Aorta (tissue), 5 donors: ENCODE measurements around the gene MRPS35. TPM values are rescaled to one million over a fixed set of nuclear protein-coding genes. Genes with fewer than 3 reads are reported as not detected.

ENCODE experiments used
- ATAC-seq: fragments of 200-7000 bp; cut with Tn5 transposase; one replicate; pipeline ENCODE4 v1.9.1; 2022; ENCODE audit warnings: moderate library complexity; ENCODE audit not compliant: low FRiP score
- DNase-seq, 2 donors: peaks; one replicate each; pipeline ENCODE4 v3.0.0-alpha.2; 2020
- H3K27ac ChIP-seq, 2 donors: one replicate each; pipeline ENCODE4 v1.5.1; 2013; ENCODE audit warnings: low read length in 2 of 2, mild to moderate bottlenecking in 2 of 2, moderate library complexity in 2 of 2, control low read depth in 1 of 2, inconsistent platforms in 1 of 2, low read depth in 1 of 2
- H3K27me3 ChIP-seq, 2 donors: one replicate each; pipeline ENCODE4 v1.6.1; 2013; ENCODE audit warnings: control low read depth in 1 of 2, low read length in 1 of 2, mild to moderate bottlenecking in 1 of 2, moderate library complexity in 1 of 2; ENCODE audit not compliant: insufficient read depth in 2 of 2, control insufficient read depth in 1 of 2
- H3K36me3 ChIP-seq, 2 donors: one replicate each; pipeline ENCODE4 v1.6.1; 2013; ENCODE audit warnings: control low read depth in 1 of 2, low read length in 1 of 2, mild to moderate bottlenecking in 1 of 2; ENCODE audit not compliant: insufficient read depth in 2 of 2, control insufficient read depth in 1 of 2
- H3K4me1 ChIP-seq, 2 donors: one replicate each; pipeline ENCODE4 v1.6.1; 2013; ENCODE audit warnings: low read length in 2 of 2, control low read depth in 1 of 2, mild to moderate bottlenecking in 1 of 2, moderate library complexity in 1 of 2; ENCODE audit not compliant: insufficient read depth in 2 of 2, control insufficient read depth in 1 of 2
- H3K4me3 ChIP-seq, 2 donors: one replicate each; pipeline ENCODE4 v1.5.1; 2013; ENCODE audit warnings: low read length in 2 of 2, control low read depth in 1 of 2, mild to moderate bottlenecking in 1 of 2
- H3K9me3 ChIP-seq: one replicate; pipeline ENCODE4 v1.6.1; 2013; ENCODE audit warnings: mild to moderate bottlenecking, low read length; ENCODE audit not compliant: control insufficient read depth
- WGBS, 2 donors: extraction: QIAGEN DNeasy Blood & Tissue Kit; methylation state at CpG; one replicate each; pipeline ENCODE4 v1.1.7; 2013; 5-methylcytosine and 5-hydroxymethylcytosine counted together
- intact Hi-C, 2 donors: fragments of 100-400 bp; cut with DNase I; formaldehyde crosslinking; loops; one replicate each; pipeline versions ENCODE4 v1.14.2 to v1.15.0; 2022
- polyA plus RNA-seq, 2 donors: library from polyadenylated mRNA; stranded (reverse); fragments of 200-250 nt; gene quantifications; one replicate each; pipeline ENCODE4 v1.2.3, GENCODE V29; 2013
- total RNA-seq, 2 donors: library from RNA; stranded (reverse); fragmentation: NEBNext Ultra II Directional; extraction: Animal tissue kit (Norgen Biotek cat#: 25700); gene quantifications; one replicate each; pipeline ENCODE4 v1.2.1, GENCODE V29; 2021
- donor health status: healthy with polysubstance abuse.
- donor health status: Bipolar disorder and iron deficiency.
- donor health status: DM: no; HTN: no; CAD: no.
- donor health status: DM: no; HTN: no; CAD: no.
- donor health status: DM: yes; HTN: yes; CAD: no.

Gene MRPS35
- total and polyA plus RNA-seq, 4 donors = 18.3 to 35.8 (median 21.9) TPM

DNA sequence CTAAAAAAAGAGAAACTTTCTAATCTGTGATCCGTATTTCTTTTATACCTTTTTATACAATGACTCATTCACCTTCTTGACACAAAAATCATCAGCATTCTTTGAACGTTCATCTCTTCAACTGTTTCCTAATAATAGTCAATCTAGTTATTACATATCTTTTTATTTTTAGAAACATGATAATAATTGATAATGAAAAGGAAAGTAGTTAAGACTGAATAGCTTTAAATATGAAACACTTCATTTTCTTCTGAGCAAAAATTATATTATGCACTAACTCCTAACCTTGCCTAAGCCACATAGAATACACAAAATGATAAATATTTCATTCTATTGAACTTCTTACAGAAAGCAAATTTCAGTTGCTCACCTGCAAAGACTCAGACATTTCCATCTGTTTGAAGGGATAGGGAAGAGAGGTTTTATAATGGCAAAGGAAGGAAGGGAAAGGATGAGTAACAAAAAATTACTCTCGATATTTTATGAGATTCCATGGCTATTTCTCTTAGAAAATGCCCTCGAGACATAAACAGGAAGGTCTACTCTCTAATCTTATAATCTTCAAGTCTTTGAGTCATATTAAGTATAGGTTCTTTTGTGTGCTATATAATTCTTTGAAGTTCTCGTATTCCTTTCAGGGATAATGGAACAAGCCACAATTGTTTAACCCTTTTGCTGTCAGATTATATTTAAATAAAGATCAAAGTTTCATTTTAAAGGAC is 61.9 kb downstream of the MRPS35 start:
- Histone ChIP-seq H3K27me3 (no peaks in the 10 kb centered on the region), H3K27ac (no peak overlapping the region), H3K4me3 (no peak overlapping the region), H3K36me3 (no peaks in the 10 kb centered on the region), H3K4me1 (no peaks in the 10 kb centered on the region), H3K9me3 (peaks cover 1% of the 10 kb centered on the region)
- DNase-seq (no peak), ATAC-seq (no peak)
- WGBS, 2 donors = 49 to 56% methylated on average over 5 of the region's 5 CpGs
- intact Hi-C loops = no loop called here

DNA sequence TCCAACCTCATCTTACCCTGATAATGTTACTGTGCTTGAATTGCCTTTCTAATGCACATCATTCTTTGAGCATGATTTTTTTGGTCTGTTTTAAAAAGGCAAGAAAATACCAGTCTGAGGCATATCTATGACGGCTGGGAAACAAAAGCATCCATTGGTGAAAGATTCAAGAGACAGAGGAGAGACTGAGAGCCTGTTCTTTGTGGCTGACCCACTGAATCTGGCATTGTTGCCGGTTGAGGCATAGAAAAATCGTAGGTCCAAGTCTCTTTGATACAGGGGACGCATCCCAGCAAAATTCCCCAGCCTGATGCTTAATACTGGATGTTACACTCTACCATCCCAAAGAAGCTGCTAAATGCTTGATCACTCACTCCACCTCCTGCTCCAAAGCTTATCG is 66.5 kb downstream of the MRPS35 start:
- H3K27ac ChIP-seq = no peak overlapping the region
- no peak for ATAC-seq
- no peak for DNase-seq
- intact Hi-C loops = no loop called here
- no peaks in the 10 kb centered on the region for H3K36me3 ChIP-seq
- 69 to 73% methylated on average over 5 of the region's 5 CpGs for WGBS, 2 donors
- H3K4me1 ChIP-seq = no peaks in the 10 kb centered on the region
- no peaks in the 10 kb centered on the region for H3K27me3 ChIP-seq
- H3K4me3 ChIP-seq = no peak overlapping the region
- no peaks in the 10 kb centered on the region for H3K9me3 ChIP-seq

DNA sequence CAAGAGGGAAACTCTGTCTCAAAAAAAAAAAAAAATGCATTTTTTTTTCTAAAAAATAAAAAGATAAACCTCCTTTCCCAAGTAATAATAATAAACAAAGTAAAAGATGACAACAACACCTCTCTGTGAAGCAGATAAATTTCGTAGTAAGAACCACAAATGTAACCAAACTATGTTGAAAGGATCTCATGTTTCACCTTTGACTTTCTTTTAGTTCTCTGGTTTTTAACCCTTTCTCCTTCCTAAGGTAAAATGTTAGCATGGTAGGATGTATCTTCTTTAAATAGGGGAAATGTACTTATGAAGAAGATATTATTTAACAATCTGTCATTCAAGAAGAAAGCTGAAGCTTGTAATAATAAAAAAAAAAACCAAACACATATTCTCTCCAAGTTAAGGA is 67.6 kb downstream of the MRPS35 start:
- intact Hi-C loops = no loop called here
- H3K36me3 ChIP-seq = no peaks in the 10 kb centered on the region
- 56 to 65% methylated on average over 1 of the region's 1 CpG for WGBS, 2 donors

DNA sequence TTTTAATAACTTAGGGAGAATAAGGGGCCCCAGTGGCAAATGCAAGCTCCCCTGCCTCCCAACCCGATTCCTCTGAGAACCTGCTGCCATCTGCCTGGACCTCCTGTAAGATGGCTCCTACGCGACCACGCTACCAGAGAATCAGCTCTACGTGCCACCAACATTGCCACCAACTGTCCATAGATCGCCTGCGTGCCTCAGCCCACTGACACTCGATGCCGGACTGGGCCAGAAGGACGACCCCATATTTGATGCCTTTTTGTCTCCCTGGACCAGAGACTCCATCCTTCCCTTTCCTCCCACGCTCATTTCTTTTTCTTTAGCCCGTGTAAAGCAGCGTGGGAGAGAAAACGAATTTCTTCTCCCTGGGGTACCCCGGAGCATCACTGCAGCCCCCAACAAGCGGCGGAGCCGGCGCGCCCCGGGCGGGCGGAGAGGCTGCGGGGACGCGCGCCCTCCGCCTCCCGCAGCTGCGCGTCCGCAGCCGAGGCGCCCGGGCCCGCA is 68.8 kb downstream of the MRPS35 start:
- WGBS, 2 donors = 1% methylated on average over 35 to 36 of the region's 36 CpGs
- Histone ChIP-seq H3K9me3 (no peaks in the 10 kb centered on the region), H3K27ac (peak overlapping the region; percentile 98 to 100), H3K4me1 (peaks cover 0 to 2% of the 10 kb centered on the region in 2 donors), H3K27me3 (no peaks in the 10 kb centered on the region), H3K4me3 (peak overlapping the region; percentile 36 to 88), H3K36me3 (no peaks in the 10 kb centered on the region)
- intact Hi-C loops = no loop called here
- ATAC-seq = no peak
- DNase-seq = no peak

More for the DNA sequence above, 67.6 kb downstream of the MRPS35 start:
- ATAC-seq (no peak), DNase-seq (no peak)
- no peaks in the 10 kb centered on the region for H3K27me3 ChIP-seq
- H3K4me3 ChIP-seq = no peak overlapping the region
- H3K27ac ChIP-seq = no peak overlapping the region
- H3K9me3 ChIP-seq = no peaks in the 10 kb centered on the region
- H3K4me1 ChIP-seq = no peaks in the 10 kb centered on the region

DNA sequence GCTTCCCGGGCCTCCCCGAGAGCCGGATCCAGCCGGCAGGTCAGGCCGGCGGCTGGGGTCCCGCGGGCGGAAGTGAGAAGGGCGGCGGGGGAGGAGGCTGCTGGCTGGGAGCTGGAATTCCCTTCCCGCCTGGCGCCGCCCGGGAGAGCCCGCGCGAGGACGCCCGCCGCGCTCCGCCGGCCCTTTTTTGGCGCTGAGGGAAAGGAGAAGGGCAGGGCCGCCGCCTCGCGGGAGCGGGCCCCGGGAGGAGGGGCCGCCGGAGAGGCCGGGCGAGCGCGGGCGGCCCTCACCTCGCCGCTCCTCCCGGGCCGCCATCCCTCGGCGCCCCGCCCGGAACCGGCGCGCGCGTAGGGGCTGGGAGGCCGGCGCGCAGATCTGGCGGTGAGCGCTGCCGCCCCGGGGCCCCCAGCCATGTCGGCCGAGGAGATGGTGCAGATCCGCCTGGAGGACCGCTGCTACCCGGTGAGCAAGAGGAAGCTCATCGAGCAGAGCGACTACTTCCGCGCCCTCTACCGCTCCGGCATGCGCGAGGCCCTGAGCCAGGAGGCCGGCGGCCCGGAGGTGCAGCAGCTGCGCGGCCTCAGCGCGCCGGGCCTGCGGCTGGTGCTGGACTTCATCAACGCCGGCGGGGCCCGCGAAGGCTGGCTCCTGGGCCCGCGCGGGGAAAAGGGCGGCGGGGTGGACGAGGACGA is 69.4 kb downstream of the MRPS35 start, which contains the start of the genes KLHL42 and MANSC4:
TSS of gene KLHL42 (plus strand) at position 314 of the 692 bp plus-strand sequence. CDS start at position 412, 98 bp downstream.
TSS of gene MANSC4 (minus strand) at position 317 of the 692 bp plus-strand sequence. CDS start 8,960 bp downstream, outside the sequence.
- H3K27me3 ChIP-seq = no peaks in the 10 kb centered on the region
- H3K9me3 ChIP-seq = no peaks in the 10 kb centered on the region
- ATAC-seq (peak; percentile 93), DNase-seq (peak; percentile 87 to 94)
- H3K36me3 ChIP-seq = no peaks in the 10 kb centered on the region
- peaks cover 2% of the 10 kb centered on the region in 2 donors for H3K4me1 ChIP-seq
- peak within 1 kb of the TSS; percentile 98 to 100 for H3K27ac ChIP-seq
- WGBS, 2 donors = 0 to 1% methylated on average over 56 to 92 of the region's 92 CpGs
- intact Hi-C loops = loop anchor here in 1 of 2 donors (1.0 to 5.0 kb wide), 2 partner anchors 33 to 37 kb away; no protein-coding TSS in a partner anchor
- H3K4me3 ChIP-seq = peak within 1 kb of the TSS; percentile 36 to 88

DNA sequence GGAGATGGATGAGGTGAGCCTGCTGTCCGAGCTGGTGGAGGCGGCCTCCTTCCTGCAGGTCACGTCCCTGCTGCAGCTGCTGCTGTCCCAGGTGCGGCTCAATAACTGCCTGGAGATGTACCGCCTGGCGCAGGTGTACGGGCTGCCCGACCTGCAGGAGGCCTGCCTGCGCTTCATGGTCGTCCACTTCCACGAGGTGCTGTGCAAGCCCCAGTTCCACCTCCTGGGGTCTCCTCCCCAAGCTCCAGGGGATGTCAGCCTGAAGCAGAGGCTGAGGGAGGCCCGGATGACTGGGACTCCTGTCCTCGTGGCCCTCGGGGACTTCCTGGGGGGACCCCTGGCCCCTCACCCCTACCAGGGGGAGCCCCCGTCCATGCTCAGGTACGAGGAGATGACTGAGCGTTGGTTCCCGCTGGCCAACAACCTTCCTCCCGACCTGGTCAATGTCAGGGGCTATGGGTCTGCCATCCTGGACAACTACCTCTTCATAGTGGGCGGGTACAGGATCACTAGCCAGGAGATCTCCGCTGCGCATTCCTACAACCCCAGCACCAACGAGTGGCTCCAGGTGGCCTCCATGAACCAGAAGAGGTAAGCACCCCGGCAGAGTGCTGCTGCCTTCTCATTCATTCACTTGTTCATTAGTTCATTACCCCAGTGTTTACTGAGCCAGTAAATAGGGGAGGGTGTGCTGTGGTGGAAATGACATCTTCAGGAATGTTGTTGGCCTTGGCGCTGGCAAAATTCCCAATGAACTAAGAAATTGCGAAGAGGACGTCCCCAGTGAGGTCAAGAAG is 70.2 kb downstream of the MRPS35 start:
- ATAC-seq (peak; percentile 31), DNase-seq (peak in 1 of 2 donors; percentile 54)
- 1 to 2% methylated on average over 26 to 27 of the region's 27 CpGs for WGBS, 2 donors
- intact Hi-C loops = loop anchor here in 1 of 2 donors (1.0 to 5.0 kb wide), 2 partner anchors 34 to 36 kb away; no protein-coding TSS in a partner anchor
- peaks cover 4 to 6% of the 10 kb centered on the region in 2 donors for H3K4me1 ChIP-seq
- peak overlapping the region; percentile 48 to 80 for H3K27ac ChIP-seq
- no peaks in the 10 kb centered on the region for H3K9me3 ChIP-seq
- no peaks in the 10 kb centered on the region for H3K36me3 ChIP-seq
- H3K27me3 ChIP-seq = no peaks in the 10 kb centered on the region
- H3K4me3 ChIP-seq = peak overlapping the region; percentile 36 to 88

DNA sequence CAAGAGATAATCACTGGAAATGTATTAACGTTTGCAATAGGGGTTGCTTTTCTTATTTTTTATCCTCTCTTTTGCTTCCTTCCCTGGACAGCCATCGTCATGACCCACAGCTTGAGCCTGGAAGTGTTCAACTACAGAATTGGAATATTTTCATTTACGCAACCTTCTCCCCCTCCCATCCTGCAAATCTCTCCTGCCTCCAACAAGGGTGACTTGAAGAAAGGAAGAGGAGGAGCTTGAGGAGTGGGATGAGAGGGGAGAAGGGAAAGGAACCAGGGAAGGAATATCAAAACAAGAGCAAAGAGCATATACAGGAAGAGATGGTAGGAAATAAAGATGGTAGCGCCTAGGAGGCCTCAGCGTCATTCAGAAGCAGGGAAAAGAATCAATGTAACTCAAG is 71.0 kb downstream of the MRPS35 start:
- Histone ChIP-seq H3K36me3 (no peaks in the 10 kb centered on the region), H3K27me3 (no peaks in the 10 kb centered on the region), H3K4me3 (peak overlapping the region; percentile 36 to 88), H3K27ac (peak overlapping the region; percentile 56 to 62), H3K4me1 (peaks cover 8% of the 10 kb centered on the region in 2 donors), H3K9me3 (no peaks in the 10 kb centered on the region)
- DNase-seq = no peak
- ATAC-seq = no peak
- WGBS, 2 donors = 19 to 24% methylated on average over 5 of the region's 5 CpGs
- intact Hi-C loops = loop anchor here in 1 of 2 donors (5.0 kb wide), 1 partner anchor 36 kb away; no protein-coding TSS in a partner anchor

DNA sequence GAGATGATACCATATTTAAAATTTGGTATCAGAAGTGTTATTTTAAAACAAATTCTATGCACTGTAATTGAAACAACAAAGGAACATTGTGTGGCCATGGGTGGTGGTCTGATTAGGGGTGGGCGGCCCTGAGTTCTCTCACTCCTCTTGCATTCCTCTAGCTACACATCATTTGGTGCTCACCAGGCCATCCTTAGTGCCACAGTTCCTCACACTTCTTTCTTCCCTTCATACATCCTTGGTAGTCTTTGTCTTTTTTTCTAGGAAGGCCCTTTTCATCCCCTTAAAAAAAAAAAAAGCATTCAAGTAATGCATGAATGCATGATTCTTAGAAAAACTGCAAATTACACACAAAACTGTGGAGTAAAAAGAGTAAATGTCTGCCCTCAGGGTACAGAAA is 71.8 kb downstream of the MRPS35 start:
- no peaks in the 10 kb centered on the region for H3K9me3 ChIP-seq
- intact Hi-C loops = loop anchor here in 1 of 2 donors (5.0 kb wide), 1 partner anchor 35 kb away; no protein-coding TSS in a partner anchor
- no peak overlapping the region for H3K27ac ChIP-seq
- H3K4me3 ChIP-seq = peak overlapping the region; percentile 36 to 88
- peaks cover 8% of the 10 kb centered on the region in 2 donors for H3K4me1 ChIP-seq
- DNase-seq (no peak), ATAC-seq (no peak)
- 54 to 69% methylated on average over 1 of the region's 1 CpG for WGBS, 2 donors
- H3K36me3 ChIP-seq = no peaks in the 10 kb centered on the region
- no peaks in the 10 kb centered on the region for H3K27me3 ChIP-seq
